ENCODE measurements around the gene PACRG. TPM values are rescaled to one million over a fixed set of nuclear protein-coding genes. Genes with fewer than 3 reads are reported as not detected.

Gene PACRG
- total and polyA plus RNA-seq, 10 of the 15 experiments (the other 5 are each of a cell fraction or from before 2014, with no cell fraction given) = not detected

- Histone ChIP-seq H3K4me3 (no peak overlapping the region), H2AFZ (ENCODE audit: control insufficient read depth, low read depth, low read length) (no peak overlapping the region), H3K27ac (ENCODE audit: control insufficient read depth, insufficient read depth) (no peak overlapping the region), H3K9ac (ENCODE audit: control insufficient read depth, insufficient read depth, low read length) (no peak overlapping the region), H3K36me3 (ENCODE audit: control insufficient read depth in 2 of 2, insufficient read depth in 2 of 2, low read length in 1 of 2) (no peaks in the 10 kb centered on the region), H3K4me1 (ENCODE audit: control insufficient read depth, insufficient read depth, low read length) (no peaks in the 10 kb centered on the region), H4K20me1 (ENCODE audit: control insufficient read depth, insufficient read depth) (no peaks in the 10 kb centered on the region), H3K9me3 (replicated peaks; ENCODE audit: control insufficient read depth, insufficient read depth, low read length) (no peaks in the 10 kb centered on the region), H3K27me3 (replicated peaks in 1 of 2; ENCODE audit: control insufficient read depth in 2 of 2, insufficient read depth in 2 of 2, low read length in 1 of 2) (peaks cover 0 to 2% of the 10 kb centered on the region in 2 experiments; a peak in 1 of 4 replicates), H3K4me2 (ENCODE audit: control insufficient read depth, insufficient read depth) (no peak overlapping the region), H3K79me2 (ENCODE audit: control insufficient read depth, insufficient read depth, low read length) (no peaks in the 10 kb centered on the region)
- ChIA-PET SMC1A (ENCODE audit: uncharacterized antibody, unreplicated experiment) (no interaction called here), CTCF (no interaction called here), RAD21 (ENCODE audit: unreplicated experiment) (interaction anchor here (0.6 kb wide), 1 partner anchor 807 kb away, joined by 3 read pairs; no protein-coding TSS in a partner anchor), POLR2A (no interaction called here)
- no TSS peak for BruUV-seq (replicated peaks)
- DNase-seq (ENCODE audit: low read depth, low spot score) (no peak), ATAC-seq (no peak), FAIRE-seq (no peak)
- no peak for TF ChIP-seq DPF2 (IDR thresholded peaks at IDR 0.05)
- TF ChIP-seq LARP7 (IDR thresholded peaks at IDR 0.05) = no peak
- no peak for TF ChIP-seq SMC3 (IDR thresholded peaks at IDR 0.05; ENCODE audit: borderline replicate concordance, low read length)
- no peak for TF ChIP-seq ZNF384 (IDR thresholded peaks at IDR 0.05; ENCODE audit: borderline replicate concordance, low read depth, low read length)
- TF ChIP-seq, protein P1, sequence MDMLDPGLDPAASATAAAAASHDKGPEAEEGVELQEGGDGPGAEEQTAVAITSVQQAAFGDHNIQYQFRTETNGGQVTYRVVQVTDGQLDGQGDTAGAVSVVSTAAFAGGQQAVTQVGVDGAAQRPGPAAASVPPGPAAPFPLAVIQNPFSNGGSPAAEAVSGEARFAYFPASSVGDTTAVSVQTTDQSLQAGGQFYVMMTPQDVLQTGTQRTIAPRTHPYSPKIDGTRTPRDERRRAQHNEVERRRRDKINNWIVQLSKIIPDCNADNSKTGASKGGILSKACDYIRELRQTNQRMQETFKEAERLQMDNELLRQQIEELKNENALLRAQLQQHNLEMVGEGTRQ (IDR thresholded peaks at IDR 0.05; ENCODE audit: borderline replicate concordance, low read depth, low read length) = no peak
- no peak for TF ChIP-seq BACH1 (IDR thresholded peaks at IDR 0.05; ENCODE audit: borderline replicate concordance)
- no peak for TF ChIP-seq SMARCA5 (IDR thresholded peaks at IDR 0.05)
- no peak for TF ChIP-seq TCF12 (IDR thresholded peaks at IDR 0.05; ENCODE audit: low read depth, low read length)
- TF ChIP-seq, protein P2, sequence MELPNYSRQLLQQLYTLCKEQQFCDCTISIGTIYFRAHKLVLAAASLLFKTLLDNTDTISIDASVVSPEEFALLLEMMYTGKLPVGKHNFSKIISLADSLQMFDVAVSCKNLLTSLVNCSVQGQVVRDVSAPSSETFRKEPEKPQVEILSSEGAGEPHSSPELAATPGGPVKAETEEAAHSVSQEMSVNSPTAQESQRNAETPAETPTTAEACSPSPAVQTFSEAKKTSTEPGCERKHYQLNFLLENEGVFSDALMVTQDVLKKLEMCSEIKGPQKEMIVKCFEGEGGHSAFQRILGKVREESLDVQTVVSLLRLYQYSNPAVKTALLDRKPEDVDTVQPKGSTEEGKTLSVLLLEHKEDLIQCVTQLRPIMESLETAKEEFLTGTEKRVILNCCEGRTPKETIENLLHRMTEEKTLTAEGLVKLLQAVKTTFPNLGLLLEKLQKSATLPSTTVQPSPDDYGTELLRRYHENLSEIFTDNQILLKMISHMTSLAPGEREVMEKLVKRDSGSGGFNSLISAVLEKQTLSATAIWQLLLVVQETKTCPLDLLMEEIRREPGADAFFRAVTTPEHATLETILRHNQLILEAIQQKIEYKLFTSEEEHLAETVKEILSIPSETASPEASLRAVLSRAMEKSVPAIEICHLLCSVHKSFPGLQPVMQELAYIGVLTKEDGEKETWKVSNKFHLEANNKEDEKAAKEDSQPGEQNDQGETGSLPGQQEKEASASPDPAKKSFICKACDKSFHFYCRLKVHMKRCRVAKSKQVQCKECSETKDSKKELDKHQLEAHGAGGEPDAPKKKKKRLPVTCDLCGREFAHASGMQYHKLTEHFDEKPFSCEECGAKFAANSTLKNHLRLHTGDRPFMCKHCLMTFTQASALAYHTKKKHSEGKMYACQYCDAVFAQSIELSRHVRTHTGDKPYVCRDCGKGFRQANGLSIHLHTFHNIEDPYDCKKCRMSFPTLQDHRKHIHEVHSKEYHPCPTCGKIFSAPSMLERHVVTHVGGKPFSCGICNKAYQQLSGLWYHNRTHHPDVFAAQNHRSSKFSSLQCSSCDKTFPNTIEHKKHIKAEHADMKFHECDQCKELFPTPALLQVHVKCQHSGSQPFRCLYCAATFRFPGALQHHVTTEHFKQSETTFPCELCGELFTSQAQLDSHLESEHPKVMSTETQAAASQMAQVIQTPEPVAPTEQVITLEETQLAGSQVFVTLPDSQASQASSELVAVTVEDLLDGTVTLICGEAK (IDR thresholded peaks at IDR 0.05; ENCODE audit: borderline replicate concordance) = no peak
- TF ChIP-seq NFXL1 (IDR thresholded peaks at IDR 0.05; ENCODE audit: borderline replicate concordance) = no peak
- TF ChIP-seq HCFC1 (IDR thresholded peaks at IDR 0.05; ENCODE audit: low read length) = no peak
- TF ChIP-seq, protein P3, sequence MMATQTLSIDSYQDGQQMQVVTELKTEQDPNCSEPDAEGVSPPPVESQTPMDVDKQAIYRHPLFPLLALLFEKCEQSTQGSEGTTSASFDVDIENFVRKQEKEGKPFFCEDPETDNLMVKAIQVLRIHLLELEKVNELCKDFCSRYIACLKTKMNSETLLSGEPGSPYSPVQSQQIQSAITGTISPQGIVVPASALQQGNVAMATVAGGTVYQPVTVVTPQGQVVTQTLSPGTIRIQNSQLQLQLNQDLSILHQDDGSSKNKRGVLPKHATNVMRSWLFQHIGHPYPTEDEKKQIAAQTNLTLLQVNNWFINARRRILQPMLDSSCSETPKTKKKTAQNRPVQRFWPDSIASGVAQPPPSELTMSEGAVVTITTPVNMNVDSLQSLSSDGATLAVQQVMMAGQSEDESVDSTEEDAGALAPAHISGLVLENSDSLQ (IDR thresholded peaks at IDR 0.05) = no peak
- in situ Hi-C loops (cut with MboI) (no loop called here), intact Hi-C loops (cut with micrococcal nuclease; ENCODE audit: unreplicated experiment) (no loop called here)
- WGBS (ENCODE audit: insufficient coverage, insufficient replicate concordance, low lambda C conversion rate, missing lambda C conversion rate) = 54% methylated on average over 12 of the region's 12 CpGs
These were observed 619.3 kb downstream of the PACRG start for GRCh38 chr6:163347021-163347446.
